ENCODE data around the gene KRT84.

DNA sequence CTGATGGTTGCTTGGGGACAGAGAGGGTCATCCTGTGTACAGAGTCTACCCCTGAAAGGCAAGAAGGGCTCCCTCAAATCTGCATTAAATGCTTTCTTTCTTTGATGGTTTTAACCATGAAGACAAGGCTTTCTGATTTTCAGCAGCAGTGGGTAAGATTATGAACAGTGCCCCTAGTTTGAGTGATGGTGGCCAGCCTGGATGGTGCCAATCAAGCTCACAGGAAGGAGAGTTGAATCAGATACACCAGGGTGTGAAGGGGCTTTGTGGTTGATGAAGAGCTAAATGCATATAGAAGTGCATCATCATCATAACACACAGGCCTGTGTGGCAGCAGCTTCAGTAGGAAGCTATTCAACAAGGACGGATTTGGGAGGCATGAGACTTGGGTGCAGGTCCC lies 23.9 kb downstream of the KRT84 start:
- TF ChIP-seq, protein P1, sequence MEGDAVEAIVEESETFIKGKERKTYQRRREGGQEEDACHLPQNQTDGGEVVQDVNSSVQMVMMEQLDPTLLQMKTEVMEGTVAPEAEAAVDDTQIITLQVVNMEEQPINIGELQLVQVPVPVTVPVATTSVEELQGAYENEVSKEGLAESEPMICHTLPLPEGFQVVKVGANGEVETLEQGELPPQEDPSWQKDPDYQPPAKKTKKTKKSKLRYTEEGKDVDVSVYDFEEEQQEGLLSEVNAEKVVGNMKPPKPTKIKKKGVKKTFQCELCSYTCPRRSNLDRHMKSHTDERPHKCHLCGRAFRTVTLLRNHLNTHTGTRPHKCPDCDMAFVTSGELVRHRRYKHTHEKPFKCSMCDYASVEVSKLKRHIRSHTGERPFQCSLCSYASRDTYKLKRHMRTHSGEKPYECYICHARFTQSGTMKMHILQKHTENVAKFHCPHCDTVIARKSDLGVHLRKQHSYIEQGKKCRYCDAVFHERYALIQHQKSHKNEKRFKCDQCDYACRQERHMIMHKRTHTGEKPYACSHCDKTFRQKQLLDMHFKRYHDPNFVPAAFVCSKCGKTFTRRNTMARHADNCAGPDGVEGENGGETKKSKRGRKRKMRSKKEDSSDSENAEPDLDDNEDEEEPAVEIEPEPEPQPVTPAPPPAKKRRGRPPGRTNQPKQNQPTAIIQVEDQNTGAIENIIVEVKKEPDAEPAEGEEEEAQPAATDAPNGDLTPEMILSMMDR (conservative IDR thresholded peaks at IDR 0.05; ENCODE audit: low read depth, low read length), result no peak
- TF ChIP-seq EZH2phosphoT487 (IDR thresholded peaks at IDR 0.05; ENCODE audit: borderline replicate concordance, low read length), result no peak
- no peak for TF ChIP-seq EZH2 (IDR thresholded peaks at IDR 0.05; ENCODE audit: low read length, unreplicated experiment)

Data from PC-3 (cell line).